Neuron (in vitro differentiated cells): ENCODE results near the gene TBX4.
"Not testable (repeated sequence)": the region's sequence is repeated elsewhere in the genome, so short reads cannot be mapped to it uniquely, and the experiment has no call there.

Experiments used
- H2AFZ ChIP-seq: one replicate; pipeline ENCODE4 v1.6.1; 2013; ENCODE audit warnings: low read depth, mild to moderate bottlenecking, inconsistent platforms, low read length, moderate library complexity
- H3K27me3 ChIP-seq: one replicate; pipeline ENCODE4 v1.6.1; 2013; ENCODE audit warnings: low read length; ENCODE audit not compliant: insufficient read depth
- H3K36me3 ChIP-seq: one replicate; pipeline ENCODE4 v1.6.1; 2013; ENCODE audit warnings: low read length; ENCODE audit not compliant: insufficient read depth
- H3K4me1 ChIP-seq: one replicate; pipeline ENCODE4 v1.6.1; 2013; ENCODE audit warnings: low read length; ENCODE audit not compliant: insufficient read depth
- H3K4me3 ChIP-seq: 2 replicates; pipeline ENCODE4 v1.5.1; 2013; ENCODE audit warnings: mild to moderate bottlenecking, low read length, moderate library complexity
- H3K9me3 ChIP-seq: one replicate; pipeline ENCODE4 v1.6.1; 2013; ENCODE audit warnings: low read length

The TBX4 gene

GRCh38 chr17:61429831-61430230 is 22.4 kb upstream of the TBX4 start:
- not testable (repeated sequence) for H3K9me3 ChIP-seq, H3K4me1 ChIP-seq, H3K36me3 ChIP-seq, H2AFZ ChIP-seq, H3K4me3 ChIP-seq
- peaks cover 14% of the 10 kb centered on the region for H3K27me3 ChIP-seq

- Histone ChIP-seq H3K4me3 (no peak overlapping the region), H3K4me1 (no peaks in the 10 kb centered on the region), H2AFZ (no peak overlapping the region), H3K27me3 (peaks cover 8% of the 10 kb centered on the region), H3K36me3 (no peaks in the 10 kb centered on the region), H3K9me3 (no peaks in the 10 kb centered on the region)
Observed at GRCh38 chr17:61431594-61432311, 20.5 kb upstream of the TBX4 start.

- Histone ChIP-seq H3K36me3 (no peaks in the 10 kb centered on the region), H2AFZ (no peak overlapping the region), H3K27me3 (peaks cover 4% of the 10 kb centered on the region), H3K4me3 (no peak overlapping the region), H3K4me1 (no peaks in the 10 kb centered on the region), H3K9me3 (peaks cover 2% of the 10 kb centered on the region)
Observed at GRCh38 chr17:61436273-61436672, 15.9 kb upstream of the TBX4 start.

GRCh38 chr17:61436995-61437704 is 15.1 kb upstream of the TBX4 start:
- no peak overlapping the region for H3K4me3 ChIP-seq
- peaks cover 4% of the 10 kb centered on the region for H3K27me3 ChIP-seq
- no peak overlapping the region for H2AFZ ChIP-seq
- H3K9me3 ChIP-seq = peaks cover 2% of the 10 kb centered on the region
- no peaks in the 10 kb centered on the region for H3K36me3 ChIP-seq
- no peaks in the 10 kb centered on the region for H3K4me1 ChIP-seq

- no peak overlapping the region for H3K4me3 ChIP-seq
- no peaks in the 10 kb centered on the region for H3K36me3 ChIP-seq
- peaks cover 2% of the 10 kb centered on the region for H3K9me3 ChIP-seq
- H3K4me1 ChIP-seq = no peaks in the 10 kb centered on the region
- peaks cover 7% of the 10 kb centered on the region for H3K27me3 ChIP-seq
- no peak overlapping the region for H2AFZ ChIP-seq
Observed at GRCh38 chr17:61440697-61441096, 11.5 kb upstream of the TBX4 start.

GRCh38 chr17:61441507-61441906 is 10.7 kb upstream of the TBX4 start:
- H3K36me3 ChIP-seq, H3K9me3 ChIP-seq, H3K4me3 ChIP-seq, H3K4me1 ChIP-seq, H2AFZ ChIP-seq: not testable (repeated sequence)
- peaks cover 13% of the 10 kb centered on the region for H3K27me3 ChIP-seq

- H3K9me3 ChIP-seq = peaks cover 2% of the 10 kb centered on the region
- H3K27me3 ChIP-seq = peaks cover 18% of the 10 kb centered on the region
- H3K4me1 ChIP-seq = no peaks in the 10 kb centered on the region
- H3K4me3 ChIP-seq = no peak overlapping the region
- no peaks in the 10 kb centered on the region for H3K36me3 ChIP-seq
- no peak overlapping the region for H2AFZ ChIP-seq
Observed at GRCh38 chr17:61442136-61442775, 10.0 kb upstream of the TBX4 start.

- H3K27me3 ChIP-seq = peaks cover 26% of the 10 kb centered on the region
- H2AFZ ChIP-seq = no peak overlapping the region
- H3K9me3 ChIP-seq = no peaks in the 10 kb centered on the region
- H3K4me1 ChIP-seq = no peaks in the 10 kb centered on the region
- H3K4me3 ChIP-seq = no peak overlapping the region
- H3K36me3 ChIP-seq = no peaks in the 10 kb centered on the region
Observed at GRCh38 chr17:61442878-61443474, 9.2 kb upstream of the TBX4 start.

- Histone ChIP-seq H3K9me3 (peaks cover 2% of the 10 kb centered on the region), H3K4me1 (no peaks in the 10 kb centered on the region), H3K36me3 (no peaks in the 10 kb centered on the region), H3K4me3 (no peak overlapping the region), H2AFZ (no peak overlapping the region), H3K27me3 (peaks cover 31% of the 10 kb centered on the region)
Observed at GRCh38 chr17:61443475-61443882, 8.7 kb upstream of the TBX4 start.

GRCh38 chr17:61444075-61444474 is 8.1 kb upstream of the TBX4 start:
- Histone ChIP-seq H3K4me1 (no peaks in the 10 kb centered on the region), H2AFZ (no peak overlapping the region), H3K9me3 (peaks cover 2% of the 10 kb centered on the region), H3K4me3 (no peak overlapping the region), H3K36me3 (no peaks in the 10 kb centered on the region), H3K27me3 (peaks cover 35% of the 10 kb centered on the region)

GRCh38 chr17:61444831-61445230 is 7.4 kb upstream of the TBX4 start:
- H3K9me3 ChIP-seq = peaks cover 2% of the 10 kb centered on the region
- H3K36me3 ChIP-seq = no peaks in the 10 kb centered on the region
- H3K27me3 ChIP-seq = peaks cover 42% of the 10 kb centered on the region
- no peak overlapping the region for H2AFZ ChIP-seq
- H3K4me1 ChIP-seq = no peaks in the 10 kb centered on the region
- no peak overlapping the region for H3K4me3 ChIP-seq

GRCh38 chr17:61447358-61447757 is 4.9 kb upstream of the TBX4 start:
- peaks cover 2% of the 10 kb centered on the region for H3K9me3 ChIP-seq
- no peaks in the 10 kb centered on the region for H3K4me1 ChIP-seq
- H3K27me3 ChIP-seq = peaks cover 62% of the 10 kb centered on the region
- H3K36me3 ChIP-seq = no peaks in the 10 kb centered on the region
- no peak overlapping the region for H2AFZ ChIP-seq
- H3K4me3 ChIP-seq = no peak overlapping the region

GRCh38 chr17:61448042-61448441 is 4.2 kb upstream of the TBX4 start:
- no peaks in the 10 kb centered on the region for H3K4me1 ChIP-seq
- H3K27me3 ChIP-seq = peaks cover 68% of the 10 kb centered on the region
- peaks cover 2% of the 10 kb centered on the region for H3K9me3 ChIP-seq
- no peak overlapping the region for H3K4me3 ChIP-seq
- H2AFZ ChIP-seq = no peak overlapping the region
- no peaks in the 10 kb centered on the region for H3K36me3 ChIP-seq
